RWPE2 (cell line): ENCODE data around the gene FCAR.
"Not testable (repeated sequence)": the region's sequence is repeated elsewhere in the genome, so short reads cannot be mapped to it uniquely, and the experiment has no call there.

Experiments used
- ATAC-seq: fragments of 200-7000 bp; cut with Tn5 transposase; 3 replicates; pipeline ENCODE4 v1.9.1; 2021; ENCODE audit warnings: low read depth
- DNase-seq: peaks from one replicate; pipeline ENCODE4 v3.0.0-alpha.2; 2020; ENCODE audit warnings: low spot score
- H3K27ac ChIP-seq: fragments of 450-650 bp; 2 replicates; pipeline ENCODE4 v1.5.1; 2017; ENCODE audit warnings: mild to moderate bottlenecking; ENCODE audit not compliant: poor library complexity, severe bottlenecking
- H3K27me3 ChIP-seq: fragments of 250-450 bp; sonication (Bioruptor Pico); 2 replicates; pipeline ENCODE4 v1.5.1; 2021; ENCODE audit warnings: mild to moderate bottlenecking, moderate library complexity; ENCODE audit not compliant: insufficient read depth, poor library complexity, severe bottlenecking
- H3K36me3 ChIP-seq: fragments of 250-450 bp; sonication (Bioruptor Pico); 2 replicates; pipeline ENCODE4 v1.5.1; 2020; ENCODE audit warnings: low read depth, mild to moderate bottlenecking, moderate library complexity
- H3K4me1 ChIP-seq: fragments of 250-450 bp; sonication (Bioruptor Pico); 2 replicates; pipeline ENCODE4 v1.5.1; 2021; ENCODE audit warnings: mild to moderate bottlenecking, moderate library complexity; ENCODE audit not compliant: insufficient read depth, poor library complexity, severe bottlenecking
- H3K4me3 ChIP-seq: fragments of 250-450 bp; sonication (Bioruptor Pico); 2 replicates; pipeline ENCODE4 v1.5.1; 2021; ENCODE audit warnings: mild to moderate bottlenecking, moderate library complexity; ENCODE audit not compliant: severe bottlenecking
- H3K9me3 ChIP-seq: fragments of 250-450 bp; sonication (Bioruptor Pico); 2 replicates; pipeline ENCODE4 v1.5.1; 2021; ENCODE audit warnings: mild to moderate bottlenecking, moderate library complexity; ENCODE audit not compliant: severe bottlenecking
- CTCF ChIP-seq: fragments of 450-650 bp; IDR thresholded peaks from one replicate; pipeline ENCODE4 v1.5.1; 2017; ENCODE audit warnings: mild to moderate bottlenecking, moderate library complexity; ENCODE audit not compliant: poor library complexity, severe bottlenecking

The FCAR gene

DNA sequence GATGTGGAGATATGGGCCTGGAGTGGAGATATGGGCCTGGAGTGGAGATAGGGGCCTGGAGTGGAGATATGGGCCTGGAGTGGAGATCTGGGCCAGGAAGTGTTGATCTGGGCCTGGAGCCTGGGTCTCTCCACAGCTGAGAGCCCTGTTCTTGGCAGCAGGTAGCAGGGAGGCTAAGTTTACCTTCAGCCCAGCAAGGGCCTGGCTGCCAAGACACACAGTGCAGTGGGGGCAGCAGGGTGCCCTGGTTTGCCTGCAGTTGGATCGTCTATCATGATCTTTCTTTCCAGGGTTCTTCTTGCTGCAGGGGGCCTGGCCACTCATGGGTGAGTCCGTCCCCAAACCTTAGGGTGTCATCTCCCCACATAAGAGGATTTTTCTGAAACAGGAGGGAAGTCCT is 23.1 kb upstream of the FCAR start:
- ATAC-seq = no peak
- Histone ChIP-seq H3K4me1 (no peaks in the 10 kb centered on the region), H3K4me3 (no peak overlapping the region), H3K27me3 (no peaks in the 10 kb centered on the region), H3K9me3 (no peaks in the 10 kb centered on the region), H3K36me3 (no peaks in the 10 kb centered on the region), H3K27ac (no peak overlapping the region)
- no peak for DNase-seq
- no peak for TF ChIP-seq CTCF

DNA sequence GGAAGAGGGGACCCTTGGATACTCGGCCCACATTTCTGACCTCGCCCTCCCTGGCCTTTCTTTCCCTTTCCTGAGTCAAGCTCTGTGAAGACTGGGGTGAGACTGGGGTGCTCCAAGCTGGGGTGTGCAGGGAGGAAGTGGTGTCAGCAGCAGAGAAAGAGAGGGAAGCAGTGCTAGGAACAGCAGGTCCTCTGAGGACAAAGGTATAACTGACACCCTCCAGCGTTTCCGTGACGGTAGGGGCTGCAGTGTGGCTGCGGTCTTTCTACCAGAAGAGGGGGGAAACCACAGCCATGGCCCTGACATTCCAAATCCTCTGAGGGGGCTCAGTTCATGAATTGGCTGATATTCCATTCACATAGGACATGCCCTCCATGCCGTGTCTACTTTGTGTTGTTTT is 22.7 kb upstream of the FCAR start:
- Histone ChIP-seq H3K36me3 (no peaks in the 10 kb centered on the region), H3K4me1 (no peaks in the 10 kb centered on the region), H3K9me3 (no peaks in the 10 kb centered on the region), H3K4me3 (no peak overlapping the region), H3K27me3 (no peaks in the 10 kb centered on the region), H3K27ac (no peak overlapping the region)
- ATAC-seq (no peak), DNase-seq (no peak)
- no peak for TF ChIP-seq CTCF

DNA sequence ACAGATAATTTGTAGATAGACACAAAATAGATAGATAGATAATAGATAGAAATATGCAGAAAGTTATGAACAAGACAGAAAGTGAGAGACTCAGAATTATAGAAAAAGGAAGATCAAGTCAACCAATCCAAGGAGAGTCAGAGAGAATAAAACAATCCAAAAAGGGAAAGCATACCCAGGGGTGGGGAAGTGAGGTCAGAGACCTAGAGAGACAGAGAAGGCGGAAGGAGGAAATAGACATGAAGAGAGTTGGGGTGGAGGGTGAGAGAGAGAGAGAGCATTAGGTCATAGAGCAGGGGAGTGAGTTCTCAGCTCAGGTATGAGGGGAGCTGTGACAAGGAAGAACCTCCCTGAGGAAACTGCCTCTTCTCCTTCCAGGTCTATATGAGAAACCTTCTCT is 18.8 kb upstream of the FCAR start:
- DNase-seq, H3K4me3 ChIP-seq, H3K4me1 ChIP-seq, H3K27ac ChIP-seq, H3K9me3 ChIP-seq, H3K36me3 ChIP-seq, H3K27me3 ChIP-seq, ATAC-seq: not testable (repeated sequence)

- not testable (repeated sequence) for H3K27me3 ChIP-seq, H3K36me3 ChIP-seq, H3K4me3 ChIP-seq, H3K27ac ChIP-seq, H3K4me1 ChIP-seq, ATAC-seq, DNase-seq, H3K9me3 ChIP-seq
Measured at GRCh38 chr19:54858476-54858875, 15.6 kb upstream of the FCAR start.

DNA sequence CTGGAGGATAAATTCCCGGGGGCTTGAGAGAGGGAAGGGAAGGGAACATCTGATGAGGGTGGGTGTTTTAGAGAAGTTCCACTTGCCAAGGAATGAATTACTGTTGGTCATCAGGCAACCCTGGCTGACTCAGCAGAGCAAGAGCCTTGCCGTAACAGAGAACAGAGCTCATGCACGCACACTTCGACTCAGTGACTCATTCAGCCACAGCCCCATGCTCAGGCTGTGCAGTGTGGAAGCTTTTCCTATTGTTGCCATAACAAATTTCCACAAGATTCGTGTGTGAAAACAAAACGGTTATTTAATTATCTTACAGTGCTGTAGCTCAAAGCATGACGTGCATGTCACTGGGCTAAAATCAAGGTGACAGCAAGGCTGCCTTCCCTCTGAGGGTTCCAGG is 14.6 kb upstream of the FCAR start:
- H3K27me3 ChIP-seq, H3K9me3 ChIP-seq, H3K4me1 ChIP-seq, H3K36me3 ChIP-seq, H3K27ac ChIP-seq, DNase-seq, H3K4me3 ChIP-seq: not testable (repeated sequence)
- peak; percentile 68 for ATAC-seq

DNA sequence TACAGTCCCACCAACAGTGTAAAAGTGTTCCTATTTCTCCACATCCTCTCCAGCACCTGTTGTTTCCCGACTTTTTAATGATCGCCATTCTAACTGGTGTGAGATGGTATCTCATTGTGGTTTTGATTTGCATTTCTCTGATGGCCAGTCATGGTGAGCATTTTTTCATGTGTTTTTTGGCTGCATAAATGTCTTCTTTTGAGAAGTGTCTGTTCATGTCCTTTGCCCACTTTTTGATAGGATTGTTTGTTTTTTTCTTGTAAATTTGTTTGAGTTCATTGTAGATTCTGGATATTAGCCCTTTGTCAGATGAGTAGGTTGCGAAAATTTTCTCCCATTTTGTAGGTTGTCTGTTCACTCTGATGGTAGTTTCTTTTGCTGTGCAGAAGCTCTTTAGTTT is 10.6 kb upstream of the FCAR start:
- H3K4me1 ChIP-seq, H3K36me3 ChIP-seq, ATAC-seq, H3K9me3 ChIP-seq, DNase-seq, H3K4me3 ChIP-seq, H3K27ac ChIP-seq, H3K27me3 ChIP-seq: not testable (repeated sequence)

DNA sequence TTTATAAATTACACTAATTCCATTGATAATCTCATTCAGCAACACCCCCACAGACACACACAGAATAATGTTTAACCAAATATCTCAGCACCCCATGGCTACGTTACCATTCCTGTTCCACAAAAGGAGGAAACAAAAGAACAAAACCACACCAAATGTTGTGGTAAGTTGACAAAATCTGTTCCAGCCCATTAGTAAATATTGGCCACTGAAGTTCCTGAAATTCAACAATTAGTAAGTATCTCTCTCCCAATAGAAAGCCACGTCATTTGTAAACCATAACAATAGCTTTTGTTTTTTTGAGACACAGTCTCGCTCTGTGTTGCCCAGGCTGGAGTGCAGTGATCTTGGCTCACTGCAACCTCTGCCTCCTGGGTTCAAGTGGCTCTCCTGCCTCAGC is 2.3 kb upstream of the FCAR start:
- H3K4me3 ChIP-seq = no peak overlapping the region
- no peaks in the 10 kb centered on the region for H3K4me1 ChIP-seq
- H3K36me3 ChIP-seq = no peaks in the 10 kb centered on the region
- H3K9me3 ChIP-seq = no peaks in the 10 kb centered on the region
- no peak for TF ChIP-seq CTCF
- DNase-seq (no peak), ATAC-seq (no peak)
- H3K27ac ChIP-seq = no peak overlapping the region
- H3K27me3 ChIP-seq = no peaks in the 10 kb centered on the region
